ENCODE measurements around the gene NEDD8.

GRCh38 chr14:24194186-24194872 lies 37.8 kb downstream of the NEDD8 start:
- TF ChIP-seq CTCF (IDR thresholded peaks at IDR 0.05): no peak
- TF ChIP-seq EZH2 (IDR thresholded peaks at IDR 0.05; ENCODE audit: borderline replicate concordance, insufficient read depth, low read depth, low read length, poor library complexity, severe bottlenecking): no peak
